Measurements from ENCODE around the gene MRPL54. TPM values are rescaled to one million over a fixed set of nuclear protein-coding genes. Genes with fewer than 3 reads are reported as not detected.
A peak's percentile ranks its signal among the peaks of the same experiment; 100 is the strongest.
"Not testable (repeated sequence)": the region's sequence is repeated elsewhere in the genome, so short reads cannot be mapped to it uniquely, and the experiment has no call there.

The MRPL54 gene
- total RNA-seq, 2 experiments from 2014 or later = 76.9 to 81.5 TPM

- not testable (repeated sequence) for H3K4me3 Mint-ChIP-seq, H3K36me3 Mint-ChIP-seq, DNase-seq, H3K27ac Mint-ChIP-seq, H3K27me3 Mint-ChIP-seq, H3K9me3 Mint-ChIP-seq
- H3K4me1 Mint-ChIP-seq = peaks cover 21% of the 10 kb centered on the region
Measured at GRCh38 chr19:3757705-3758104, 4.8 kb upstream of the MRPL54 start.

- not testable (repeated sequence) for H3K27ac Mint-ChIP-seq, H3K4me3 Mint-ChIP-seq, H3K27me3 Mint-ChIP-seq, DNase-seq, H3K9me3 Mint-ChIP-seq
- Mint-ChIP-seq H3K36me3 (peaks cover 13% of the 10 kb centered on the region), H3K4me1 (peaks cover 27% of the 10 kb centered on the region)
Measured at GRCh38 chr19:3758297-3758696, 4.2 kb upstream of the MRPL54 start.

- Mint-ChIP-seq H3K4me3 (peak overlapping the region; percentile 98), H3K9me3 (no peaks in the 10 kb centered on the region), H3K27ac (no peak overlapping the region), H3K36me3 (peaks cover 13% of the 10 kb centered on the region), H3K27me3 (peaks cover 5% of the 10 kb centered on the region), H3K4me1 (peaks cover 28% of the 10 kb centered on the region)
- no peak for DNase-seq
Measured at GRCh38 chr19:3759482-3760254, 2.8 kb upstream of the MRPL54 start.

- peaks cover 28% of the 10 kb centered on the region for H3K4me1 Mint-ChIP-seq
Measured at GRCh38 chr19:3760871-3761361, 1.6 kb upstream of the MRPL54 start.

GRCh38 chr19:3761382-3762129 lies 926 bp upstream of the MRPL54 start, which contains the start of gene APBA3:
TSS of gene APBA3 (minus strand) at chr19:3761692. CDS start at chr19:3760264, 1,428 bp downstream.
- peak; percentile 97 for DNase-seq
- Mint-ChIP-seq H3K4me1 (peaks cover 32% of the 10 kb centered on the region), H3K27me3 (peaks cover 5% of the 10 kb centered on the region), H3K9me3 (no peaks in the 10 kb centered on the region), H3K4me3 (peak within 1 kb of the TSS; percentile 98), H3K36me3 (peaks cover 19% of the 10 kb centered on the region), H3K27ac (peak within 1 kb of the TSS; percentile 98)

More at GRCh38 chr19:3760871-3761361, 1.6 kb upstream of the MRPL54 start:
- H3K9me3 Mint-ChIP-seq = no peaks in the 10 kb centered on the region
- DNase-seq = no peak
- H3K4me3 Mint-ChIP-seq = peak overlapping the region; percentile 98
- peaks cover 13% of the 10 kb centered on the region for H3K36me3 Mint-ChIP-seq
- peak overlapping the region; percentile 98 for H3K27ac Mint-ChIP-seq
- peaks cover 5% of the 10 kb centered on the region for H3K27me3 Mint-ChIP-seq

GRCh38 chr19:3762130-3762473 lies 380 bp upstream of the MRPL54 start:
- Mint-ChIP-seq H3K9me3 (no peaks in the 10 kb centered on the region), H3K27me3 (peaks cover 5% of the 10 kb centered on the region), H3K4me1 (peaks cover 32% of the 10 kb centered on the region), H3K27ac (peak overlapping the region; percentile 98), H3K36me3 (peaks cover 23% of the 10 kb centered on the region), H3K4me3 (peak overlapping the region; percentile 98)
- DNase-seq = no peak

- DNase-seq = no peak
- Mint-ChIP-seq H3K27me3 (peaks cover 5% of the 10 kb centered on the region), H3K36me3 (peaks cover 20% of the 10 kb centered on the region), H3K4me3 (no peak overlapping the region), H3K9me3 (no peaks in the 10 kb centered on the region), H3K4me1 (peaks cover 30% of the 10 kb centered on the region), H3K27ac (no peak overlapping the region)
Measured at GRCh38 chr19:3765121-3765520, 2.6 kb downstream of the MRPL54 start.

GRCh38 chr19:3765757-3766156 lies 3.3 kb downstream of the MRPL54 start:
- H3K4me1 Mint-ChIP-seq = peaks cover 26% of the 10 kb centered on the region
- peaks cover 20% of the 10 kb centered on the region for H3K36me3 Mint-ChIP-seq
- not testable (repeated sequence) for H3K27me3 Mint-ChIP-seq, H3K9me3 Mint-ChIP-seq, H3K27ac Mint-ChIP-seq, H3K4me3 Mint-ChIP-seq, DNase-seq

- H3K27ac Mint-ChIP-seq = peak overlapping the region; percentile 55
- H3K4me1 Mint-ChIP-seq = peaks cover 21% of the 10 kb centered on the region
- H3K4me3 Mint-ChIP-seq = no peak overlapping the region
- H3K36me3 Mint-ChIP-seq = peaks cover 14% of the 10 kb centered on the region
- H3K27me3 Mint-ChIP-seq = peaks cover 5% of the 10 kb centered on the region
- H3K9me3 Mint-ChIP-seq = no peaks in the 10 kb centered on the region
- peak; percentile 37 for DNase-seq
Measured at GRCh38 chr19:3766520-3766919, 4.0 kb downstream of the MRPL54 start.

- no peak overlapping the region for H3K4me3 Mint-ChIP-seq
- no peak for DNase-seq
- H3K36me3 Mint-ChIP-seq = peaks cover 14% of the 10 kb centered on the region
- H3K4me1 Mint-ChIP-seq = peaks cover 16% of the 10 kb centered on the region
- H3K27ac Mint-ChIP-seq = no peak overlapping the region
- no peaks in the 10 kb centered on the region for H3K9me3 Mint-ChIP-seq
- peaks cover 5% of the 10 kb centered on the region for H3K27me3 Mint-ChIP-seq
Measured at GRCh38 chr19:3767050-3767449, 4.6 kb downstream of the MRPL54 start.

GRCh38 chr19:3768015-3768747 lies 5.7 kb downstream of the MRPL54 start:
- Mint-ChIP-seq H3K27ac (no peak overlapping the region), H3K4me3 (no peak overlapping the region), H3K36me3 (peaks cover 9% of the 10 kb centered on the region), H3K27me3 (no peaks in the 10 kb centered on the region), H3K4me1 (peaks cover 10% of the 10 kb centered on the region), H3K9me3 (no peaks in the 10 kb centered on the region)
- DNase-seq = no peak

GRCh38 chr19:3768748-3769099 lies 6.2 kb downstream of the MRPL54 start:
- H3K9me3 Mint-ChIP-seq = no peaks in the 10 kb centered on the region
- no peak overlapping the region for H3K4me3 Mint-ChIP-seq
- peaks cover 9% of the 10 kb centered on the region for H3K36me3 Mint-ChIP-seq
- H3K27me3 Mint-ChIP-seq = no peaks in the 10 kb centered on the region
- DNase-seq = no peak
- peaks cover 8% of the 10 kb centered on the region for H3K4me1 Mint-ChIP-seq
- H3K27ac Mint-ChIP-seq = no peak overlapping the region

GRCh38 chr19:3769494-3769893 lies 7.0 kb downstream of the MRPL54 start:
- DNase-seq = no peak
- H3K4me1 Mint-ChIP-seq = peaks cover 8% of the 10 kb centered on the region
- peaks cover 9% of the 10 kb centered on the region for H3K36me3 Mint-ChIP-seq
- no peak overlapping the region for H3K27ac Mint-ChIP-seq
- no peaks in the 10 kb centered on the region for H3K9me3 Mint-ChIP-seq
- H3K27me3 Mint-ChIP-seq = no peaks in the 10 kb centered on the region
- H3K4me3 Mint-ChIP-seq = no peak overlapping the region

GRCh38 chr19:3770136-3770999 lies 7.9 kb downstream of the MRPL54 start:
- Mint-ChIP-seq H3K27me3 (no peaks in the 10 kb centered on the region), H3K9me3 (no peaks in the 10 kb centered on the region), H3K36me3 (peaks cover 9% of the 10 kb centered on the region), H3K27ac (no peak overlapping the region), H3K4me3 (no peak overlapping the region), H3K4me1 (peaks cover 8% of the 10 kb centered on the region)
- DNase-seq = no peak

Measured in activated naive CD8-positive, alpha-beta T cell treated with anti-CD3 and anti-CD28 coated beads for 36 hours (primary cell).